ENCODE results near the gene LRP2BP. TPM values are rescaled to one million over a fixed set of nuclear protein-coding genes. Genes with fewer than 3 reads are reported as not detected.
"Not testable (repeated sequence)": the region's sequence is repeated elsewhere in the genome, so short reads cannot be mapped to it uniquely, and the experiment has no call there.

Gene LRP2BP
- total and polyA plus RNA-seq, 8 donors, result 0.47 to 6.4 (median 5.7) TPM

DNA sequence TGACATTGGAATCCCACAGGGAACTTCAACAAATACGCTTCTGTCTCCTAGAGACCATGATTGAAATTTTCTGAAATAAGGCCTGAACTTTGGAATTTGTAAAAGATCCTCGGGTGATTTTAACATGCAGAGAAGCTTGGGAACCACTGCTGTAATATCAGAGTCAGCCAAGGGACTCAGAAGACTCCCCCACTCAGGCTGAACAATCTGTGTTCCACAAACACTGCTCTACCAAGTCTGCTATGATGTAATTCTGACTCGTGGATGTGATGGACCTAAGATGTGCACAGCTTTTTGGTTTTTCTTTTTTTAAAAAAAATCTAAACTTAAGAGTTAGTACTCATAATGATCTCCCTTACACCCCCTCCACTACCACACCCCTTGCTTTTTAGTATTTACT lies 26.0 kb downstream of the LRP2BP start:
- Histone ChIP-seq H3K27ac (no peak overlapping the region), H3K27me3 (no peaks in the 10 kb centered on the region), H3K4me3 (no peak overlapping the region), H3K9me3 (no peaks in the 10 kb centered on the region), H3K4me1 (no peaks in the 10 kb centered on the region), H3K36me3 (peaks cover 0 to 33% of the 10 kb centered on the region in 2 donors)
- intact Hi-C loops (cut with DNase I), result no loop called here
- no peak for DNase-seq
- no peak for ATAC-seq
- TF ChIP-seq, protein P1, sequence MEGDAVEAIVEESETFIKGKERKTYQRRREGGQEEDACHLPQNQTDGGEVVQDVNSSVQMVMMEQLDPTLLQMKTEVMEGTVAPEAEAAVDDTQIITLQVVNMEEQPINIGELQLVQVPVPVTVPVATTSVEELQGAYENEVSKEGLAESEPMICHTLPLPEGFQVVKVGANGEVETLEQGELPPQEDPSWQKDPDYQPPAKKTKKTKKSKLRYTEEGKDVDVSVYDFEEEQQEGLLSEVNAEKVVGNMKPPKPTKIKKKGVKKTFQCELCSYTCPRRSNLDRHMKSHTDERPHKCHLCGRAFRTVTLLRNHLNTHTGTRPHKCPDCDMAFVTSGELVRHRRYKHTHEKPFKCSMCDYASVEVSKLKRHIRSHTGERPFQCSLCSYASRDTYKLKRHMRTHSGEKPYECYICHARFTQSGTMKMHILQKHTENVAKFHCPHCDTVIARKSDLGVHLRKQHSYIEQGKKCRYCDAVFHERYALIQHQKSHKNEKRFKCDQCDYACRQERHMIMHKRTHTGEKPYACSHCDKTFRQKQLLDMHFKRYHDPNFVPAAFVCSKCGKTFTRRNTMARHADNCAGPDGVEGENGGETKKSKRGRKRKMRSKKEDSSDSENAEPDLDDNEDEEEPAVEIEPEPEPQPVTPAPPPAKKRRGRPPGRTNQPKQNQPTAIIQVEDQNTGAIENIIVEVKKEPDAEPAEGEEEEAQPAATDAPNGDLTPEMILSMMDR (IDR thresholded peaks at IDR 0.05), result no peak

DNA sequence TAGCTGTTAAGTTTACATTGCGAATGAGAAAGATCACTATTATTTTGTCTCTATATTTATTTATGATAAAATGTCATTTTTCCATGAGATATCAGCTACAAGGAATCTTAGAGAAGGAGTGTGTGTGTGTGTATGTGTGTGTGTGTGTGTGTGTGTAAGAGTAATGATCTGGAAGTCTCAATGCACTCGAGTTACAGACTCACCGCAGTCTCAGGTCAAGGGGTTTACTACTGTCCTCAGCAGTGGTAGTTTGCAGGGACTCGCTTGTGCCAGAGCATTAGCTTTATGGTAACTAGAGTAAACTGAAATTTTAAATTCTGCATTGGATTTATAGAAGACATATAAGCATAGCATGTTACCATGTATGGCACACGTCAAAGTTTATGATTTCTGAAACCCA lies 30.8 kb downstream of the LRP2BP start:
- no peaks in the 10 kb centered on the region for H3K9me3 ChIP-seq
- TF ChIP-seq, protein P1 (IDR thresholded peaks at IDR 0.05), result no peak
- peaks cover 0 to 14% of the 10 kb centered on the region in 2 donors for H3K36me3 ChIP-seq
- no peak for ATAC-seq
- H3K4me3 ChIP-seq, result no peak overlapping the region
- no peaks in the 10 kb centered on the region for H3K4me1 ChIP-seq
- H3K27me3 ChIP-seq, result no peaks in the 10 kb centered on the region
- H3K27ac ChIP-seq, result no peak overlapping the region
- intact Hi-C loops (cut with DNase I), result no loop called here
- no peak for DNase-seq

DNA sequence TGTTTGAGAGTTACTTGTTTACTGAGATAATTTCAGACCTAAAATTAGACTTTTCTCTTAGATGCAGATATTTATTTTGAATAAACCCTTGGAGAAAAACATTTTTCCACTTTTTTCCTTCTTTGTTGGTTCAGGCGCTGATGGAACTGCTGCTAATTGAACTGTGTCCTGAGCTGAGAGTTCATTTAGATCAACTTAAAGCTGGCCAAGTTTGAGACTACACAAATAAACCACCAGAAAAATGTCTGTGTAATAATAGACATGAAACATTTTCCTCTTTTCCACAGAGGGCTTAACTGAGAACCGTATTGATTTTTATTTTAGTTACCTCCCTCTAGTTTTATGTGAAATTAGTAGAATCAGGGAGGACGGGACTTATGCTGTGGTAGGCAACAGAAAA lies 32.5 kb downstream of the LRP2BP start:
- Histone ChIP-seq H3K36me3 (peaks cover 0 to 12% of the 10 kb centered on the region in 2 donors), H3K4me3 (no peak overlapping the region), H3K27ac (no peak overlapping the region), H3K9me3 (no peaks in the 10 kb centered on the region), H3K4me1 (no peaks in the 10 kb centered on the region), H3K27me3 (no peaks in the 10 kb centered on the region)
- TF ChIP-seq, protein P1 (IDR thresholded peaks at IDR 0.05), result no peak
- intact Hi-C loops (cut with DNase I), result no loop called here
- no peak for DNase-seq
- no peak for ATAC-seq

DNA sequence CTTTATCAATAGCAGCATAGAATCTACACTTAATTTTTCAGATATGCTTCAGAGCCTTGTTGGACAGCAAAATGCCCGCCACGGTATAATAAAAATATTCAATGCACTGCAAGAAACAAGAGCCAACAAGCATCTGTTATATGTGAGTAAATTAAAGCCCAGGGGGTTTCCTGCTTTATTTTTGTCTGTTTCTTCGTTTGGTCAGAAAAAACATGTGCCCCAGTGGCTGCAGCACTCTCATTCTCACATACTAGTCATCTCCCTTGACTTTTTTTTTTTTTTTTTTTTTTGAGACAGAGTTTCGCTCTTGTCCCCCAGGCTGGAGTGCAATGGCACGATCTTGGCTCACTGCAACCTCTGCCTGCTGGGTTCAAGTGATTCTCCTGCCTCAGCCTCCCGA lies 33.2 kb downstream of the LRP2BP start:
- ATAC-seq; H3K4me3 ChIP-seq; H3K27me3 ChIP-seq; H3K9me3 ChIP-seq; DNase-seq; H3K27ac ChIP-seq; intact Hi-C loops (cut with DNase I); H3K4me1 ChIP-seq: not testable (repeated sequence)
- H3K36me3 ChIP-seq, result peaks cover 0 to 13% of the 10 kb centered on the region in 2 donors

DNA sequence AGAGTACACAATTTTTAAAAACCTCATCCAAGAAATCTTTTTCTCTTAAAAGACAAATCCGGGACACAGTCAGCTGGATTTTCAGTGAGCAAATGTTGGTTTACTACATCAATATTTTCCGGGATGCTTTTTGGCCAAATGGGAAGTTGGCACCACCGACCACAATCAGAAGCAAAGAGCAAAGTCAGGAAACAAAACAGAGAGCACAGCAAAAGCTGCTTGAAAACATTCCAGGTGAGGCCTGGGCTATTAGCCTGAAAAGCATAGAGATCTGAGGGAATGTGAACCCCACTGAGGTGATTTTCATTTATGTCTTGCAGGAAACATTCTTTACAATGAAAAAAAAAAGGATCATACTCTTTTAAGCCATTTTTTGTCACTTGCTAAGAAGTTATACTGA lies 33.9 kb downstream of the LRP2BP start:
- DNase-seq (no peak), ATAC-seq (no peak)
- Histone ChIP-seq H3K4me1 (no peaks in the 10 kb centered on the region), H3K4me3 (no peak overlapping the region), H3K27me3 (no peaks in the 10 kb centered on the region), H3K9me3 (no peaks in the 10 kb centered on the region), H3K27ac (no peak overlapping the region), H3K36me3 (peaks cover 0 to 17% of the 10 kb centered on the region in 2 donors)
- intact Hi-C loops (cut with DNase I), result no loop called here
- TF ChIP-seq, protein P1 (IDR thresholded peaks at IDR 0.05), result no peak

DNA sequence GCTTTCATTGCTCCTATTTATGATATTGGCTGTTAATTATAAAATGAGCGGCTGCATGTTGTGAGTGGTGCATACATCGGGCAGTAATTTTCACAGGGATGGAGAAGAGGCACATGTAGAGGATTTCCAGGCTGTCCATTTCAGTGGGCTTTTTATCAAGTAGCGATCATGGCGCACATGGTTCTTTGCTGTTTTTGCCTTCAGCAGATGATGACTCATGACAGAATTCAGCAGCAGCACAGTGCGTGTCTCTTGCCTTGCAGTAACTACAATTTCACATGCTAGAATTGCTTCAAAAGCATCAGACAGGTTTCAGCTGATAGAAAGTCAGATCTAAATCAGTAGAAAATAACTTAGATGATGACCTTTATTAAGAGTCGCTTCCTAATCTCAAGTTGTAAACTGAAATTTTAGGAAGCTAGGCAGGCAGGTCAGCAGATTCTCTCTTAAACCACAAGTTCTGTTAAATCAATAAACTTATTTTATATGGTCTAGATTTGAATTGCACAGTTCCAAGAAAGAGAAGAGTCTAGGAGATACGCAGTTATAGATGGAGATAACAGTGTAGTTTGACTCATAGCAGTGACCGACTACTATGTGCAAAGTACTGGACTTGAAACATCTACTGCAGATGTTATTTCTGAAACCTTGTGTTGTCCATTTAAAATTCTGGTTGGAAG lies 35.8 kb downstream of the LRP2BP start:
- H3K4me3 ChIP-seq, result no peak overlapping the region
- H3K9me3 ChIP-seq, result no peaks in the 10 kb centered on the region
- TF ChIP-seq, protein P1 (IDR thresholded peaks at IDR 0.05), result no peak
- H3K27ac ChIP-seq, result no peak overlapping the region
- intact Hi-C loops (cut with DNase I), result no loop called here
- DNase-seq (no peak), ATAC-seq (no peak)
- no peaks in the 10 kb centered on the region for H3K27me3 ChIP-seq
- H3K4me1 ChIP-seq, result no peaks in the 10 kb centered on the region
- H3K36me3 ChIP-seq, result peaks cover 0 to 17% of the 10 kb centered on the region in 2 donors

All from left lung (tissue), 10 donors.